ENCODE data around the gene VSX1. TPM values are rescaled to one million over a fixed set of nuclear protein-coding genes. Genes with fewer than 3 reads are reported as not detected.

The VSX1 gene
- polyA plus RNA-seq (ENCODE audit: insufficient read length), result not detected

GRCh38 chr20:25081730-25082497 lies at the start of gene VSX1:
VSX1 (minus strand) TSS chr20:25082141; CDS start chr20:25082096, 45 bp downstream.
- no peak for DNase-seq (ENCODE audit: low read depth)

GRCh38 chr20:25129908-25130307 lies 48.0 kb upstream of the VSX1 start:
- no peak for DNase-seq (ENCODE audit: low read depth)

GRCh38 chr20:25129428-25129827 lies 47.5 kb upstream of the VSX1 start:
- no peak for DNase-seq (ENCODE audit: low read depth)

- DNase-seq (ENCODE audit: low read depth), result no peak
Observed at GRCh38 chr20:25128649-25129048, 46.7 kb upstream of the VSX1 start.

- no peak for DNase-seq (ENCODE audit: low read depth)
Observed at GRCh38 chr20:25127761-25128537, 46.0 kb upstream of the VSX1 start.

GRCh38 chr20:25126204-25127029 lies 44.5 kb upstream of the VSX1 start:
- DNase-seq (ENCODE audit: low read depth), result no peak

- no peak for DNase-seq (ENCODE audit: low read depth)
Observed at GRCh38 chr20:25125636-25126035, 43.7 kb upstream of the VSX1 start.

- no peak for DNase-seq (ENCODE audit: low read depth)
Observed at GRCh38 chr20:25120920-25121319, 39.0 kb upstream of the VSX1 start.

- DNase-seq (ENCODE audit: low read depth), result no peak
Observed at GRCh38 chr20:25120457-25120856, 38.5 kb upstream of the VSX1 start.

- no peak for DNase-seq (ENCODE audit: low read depth)
Observed at GRCh38 chr20:25118529-25118928, 36.6 kb upstream of the VSX1 start.

GRCh38 chr20:25117990-25118389 lies 36.0 kb upstream of the VSX1 start:
- no peak for DNase-seq (ENCODE audit: low read depth)

GRCh38 chr20:25116739-25117458 lies 35.0 kb upstream of the VSX1 start:
- peak; percentile 24 for DNase-seq (ENCODE audit: low read depth)

GRCh38 chr20:25103526-25103925 lies 21.6 kb upstream of the VSX1 start:
- DNase-seq (ENCODE audit: low read depth), result no peak

GRCh38 chr20:25100914-25101313 lies 19.0 kb upstream of the VSX1 start:
- DNase-seq (ENCODE audit: low read depth), result no peak

- DNase-seq (ENCODE audit: low read depth), result no peak
Observed at GRCh38 chr20:25099601-25100140, 17.7 kb upstream of the VSX1 start.

- no peak for DNase-seq (ENCODE audit: low read depth)
Observed at GRCh38 chr20:25097498-25097897, 15.6 kb upstream of the VSX1 start.

- no peak for DNase-seq (ENCODE audit: low read depth)
Observed at GRCh38 chr20:25090492-25091429, 8.8 kb upstream of the VSX1 start.

GRCh38 chr20:25089662-25090061 lies 7.7 kb upstream of the VSX1 start:
- no peak for DNase-seq (ENCODE audit: low read depth)

- no peak for DNase-seq (ENCODE audit: low read depth)
Observed at GRCh38 chr20:25089096-25089495, 7.2 kb upstream of the VSX1 start.

GRCh38 chr20:25088267-25088666 lies 6.3 kb upstream of the VSX1 start:
- no peak for DNase-seq (ENCODE audit: low read depth)

Data from forelimb muscle (tissue), 1 donor.